Measurements from ENCODE around the gene SMAD7. TPM values are rescaled to one million over a fixed set of nuclear protein-coding genes. Genes with fewer than 3 reads are reported as not detected.

The SMAD7 gene
- total RNA-seq, 1 experiment from 2014 or later = 12.0 TPM

DNA sequence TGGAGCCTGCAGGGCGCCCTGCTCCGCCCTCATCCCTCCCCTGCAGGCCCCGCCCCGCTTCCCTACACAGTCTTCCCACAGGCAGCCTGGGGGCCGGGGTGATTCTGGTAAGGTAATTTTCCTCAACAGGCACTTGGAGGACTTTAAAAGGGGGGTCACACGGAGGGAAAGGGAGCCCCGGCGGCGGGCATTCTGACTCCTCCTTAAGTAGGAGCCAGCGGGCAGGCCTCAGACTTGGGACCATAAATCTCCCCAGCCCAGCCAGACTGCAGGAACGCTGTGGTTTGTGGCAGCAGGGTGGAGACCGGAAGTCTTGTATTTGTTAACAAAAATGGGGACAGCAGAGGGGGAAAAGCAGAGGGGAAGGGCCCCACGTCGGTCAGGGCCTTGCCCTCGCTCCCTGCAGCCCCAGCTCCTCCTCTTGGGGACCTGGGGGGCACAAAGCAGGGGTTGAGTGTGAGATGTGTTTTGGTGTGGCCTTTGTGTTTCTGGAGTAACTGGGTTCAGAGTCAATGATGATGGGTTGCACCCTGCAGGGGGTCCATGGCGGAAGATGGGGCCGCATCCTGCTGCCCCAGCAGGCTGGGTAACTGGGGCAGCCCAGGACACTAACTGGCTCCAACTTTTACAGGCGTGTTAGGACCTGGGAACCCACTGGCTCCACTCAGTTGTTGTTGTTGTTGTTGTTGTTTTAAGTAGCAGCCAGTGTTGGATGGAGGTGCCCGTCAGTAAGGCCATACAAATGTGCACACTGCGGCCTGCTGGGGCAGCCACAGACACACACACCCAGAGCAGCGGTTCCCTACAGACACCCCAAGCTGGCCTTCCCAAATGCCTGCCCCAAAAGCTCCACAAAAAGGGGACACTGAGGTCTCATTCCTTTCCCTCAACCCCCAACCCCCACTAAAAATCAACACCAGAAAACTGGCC lies 27.7 kb downstream of the SMAD7 start:
- Histone ChIP-seq H3K4me1 (ENCODE audit: insufficient read depth, low read length, poor library complexity, severe bottlenecking) (peaks cover 55% of the 10 kb centered on the region), H3K9me3 (ENCODE audit: low read depth, low read length, poor library complexity, severe bottlenecking) (no peaks in the 10 kb centered on the region), H3K36me3 (ENCODE audit: insufficient read depth, low read length, poor library complexity, severe bottlenecking) (peaks cover 9% of the 10 kb centered on the region), H3K27ac (ENCODE audit: low read depth, low read length, poor library complexity, severe bottlenecking) (peak overlapping the region; percentile 84), H3K4me3 (ENCODE audit: low read depth, low read length, poor library complexity, severe bottlenecking) (peak overlapping the region; percentile 34), H3K27me3 (replicated peaks; ENCODE audit: insufficient read depth, low read depth, low read length, poor library complexity) (no peaks in the 10 kb centered on the region)
- DNase-seq (ENCODE audit: low spot score) = peak; percentile 94
- CTCF ChIA-PET = no interaction called here
- no TSS peak for BruUV-seq (replicated peaks)
- POLR2A ChIA-PET (ENCODE audit: low non-redundant PET) = no interaction called here
- intact Hi-C loops (cut with micrococcal nuclease; ENCODE audit: unreplicated experiment) = no loop called here
- TF ChIP-seq, protein P1, sequence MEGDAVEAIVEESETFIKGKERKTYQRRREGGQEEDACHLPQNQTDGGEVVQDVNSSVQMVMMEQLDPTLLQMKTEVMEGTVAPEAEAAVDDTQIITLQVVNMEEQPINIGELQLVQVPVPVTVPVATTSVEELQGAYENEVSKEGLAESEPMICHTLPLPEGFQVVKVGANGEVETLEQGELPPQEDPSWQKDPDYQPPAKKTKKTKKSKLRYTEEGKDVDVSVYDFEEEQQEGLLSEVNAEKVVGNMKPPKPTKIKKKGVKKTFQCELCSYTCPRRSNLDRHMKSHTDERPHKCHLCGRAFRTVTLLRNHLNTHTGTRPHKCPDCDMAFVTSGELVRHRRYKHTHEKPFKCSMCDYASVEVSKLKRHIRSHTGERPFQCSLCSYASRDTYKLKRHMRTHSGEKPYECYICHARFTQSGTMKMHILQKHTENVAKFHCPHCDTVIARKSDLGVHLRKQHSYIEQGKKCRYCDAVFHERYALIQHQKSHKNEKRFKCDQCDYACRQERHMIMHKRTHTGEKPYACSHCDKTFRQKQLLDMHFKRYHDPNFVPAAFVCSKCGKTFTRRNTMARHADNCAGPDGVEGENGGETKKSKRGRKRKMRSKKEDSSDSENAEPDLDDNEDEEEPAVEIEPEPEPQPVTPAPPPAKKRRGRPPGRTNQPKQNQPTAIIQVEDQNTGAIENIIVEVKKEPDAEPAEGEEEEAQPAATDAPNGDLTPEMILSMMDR (conservative IDR thresholded peaks at IDR 0.05; ENCODE audit: low read depth, low read length) = no peak
- TF ChIP-seq EZH2 (IDR thresholded peaks at IDR 0.05; ENCODE audit: borderline replicate concordance, low read depth, low read length, poor library complexity, severe bottlenecking) = no peak

DNA sequence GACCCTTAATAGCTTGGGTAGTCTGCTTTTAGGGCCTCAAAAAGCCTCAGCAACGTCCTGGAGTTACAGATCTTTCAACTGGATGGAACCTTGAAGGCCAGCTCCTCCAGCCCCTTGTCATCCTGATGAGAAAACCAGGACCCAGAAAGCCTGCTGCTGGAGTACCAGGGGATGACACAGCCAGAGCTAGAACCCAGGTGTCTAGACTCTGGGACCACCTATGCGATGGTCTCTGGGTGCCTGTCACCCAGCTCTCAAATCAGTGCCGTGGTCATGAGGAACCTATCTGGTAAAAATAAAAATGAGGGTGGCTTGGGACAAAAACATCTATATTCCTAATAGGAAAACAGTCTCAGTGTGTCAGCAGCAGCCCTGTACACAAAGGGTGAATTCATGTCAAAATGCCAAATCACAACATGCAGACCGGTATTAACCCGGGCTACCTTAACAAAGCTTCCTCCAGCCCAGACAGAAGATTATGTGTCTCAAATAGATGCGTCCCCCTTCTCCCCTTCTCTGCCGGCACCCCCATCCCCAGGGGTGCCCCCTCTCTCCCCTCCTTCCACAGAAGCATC lies 28.5 kb downstream of the SMAD7 start:
- Histone ChIP-seq H3K27me3 (replicated peaks; ENCODE audit: insufficient read depth, low read depth, low read length, poor library complexity) (no peaks in the 10 kb centered on the region), H3K36me3 (ENCODE audit: insufficient read depth, low read length, poor library complexity, severe bottlenecking) (peaks cover 9% of the 10 kb centered on the region), H3K9me3 (ENCODE audit: low read depth, low read length, poor library complexity, severe bottlenecking) (no peaks in the 10 kb centered on the region), H3K4me3 (ENCODE audit: low read depth, low read length, poor library complexity, severe bottlenecking) (peak overlapping the region; percentile 34), H3K4me1 (ENCODE audit: insufficient read depth, low read length, poor library complexity, severe bottlenecking) (peaks cover 48% of the 10 kb centered on the region), H3K27ac (ENCODE audit: low read depth, low read length, poor library complexity, severe bottlenecking) (peak overlapping the region; percentile 84)
- ChIA-PET CTCF (no interaction called here), POLR2A (ENCODE audit: low non-redundant PET) (no interaction called here)
- BruUV-seq (replicated peaks) = no TSS peak
- TF ChIP-seq, protein P1 (conservative IDR thresholded peaks at IDR 0.05; ENCODE audit: low read depth, low read length) = no peak
- no peak for TF ChIP-seq EZH2 (IDR thresholded peaks at IDR 0.05; ENCODE audit: borderline replicate concordance, low read depth, low read length, poor library complexity, severe bottlenecking)
- DNase-seq (ENCODE audit: low spot score) = no peak
- intact Hi-C loops (cut with micrococcal nuclease; ENCODE audit: unreplicated experiment) = no loop called here

DNA sequence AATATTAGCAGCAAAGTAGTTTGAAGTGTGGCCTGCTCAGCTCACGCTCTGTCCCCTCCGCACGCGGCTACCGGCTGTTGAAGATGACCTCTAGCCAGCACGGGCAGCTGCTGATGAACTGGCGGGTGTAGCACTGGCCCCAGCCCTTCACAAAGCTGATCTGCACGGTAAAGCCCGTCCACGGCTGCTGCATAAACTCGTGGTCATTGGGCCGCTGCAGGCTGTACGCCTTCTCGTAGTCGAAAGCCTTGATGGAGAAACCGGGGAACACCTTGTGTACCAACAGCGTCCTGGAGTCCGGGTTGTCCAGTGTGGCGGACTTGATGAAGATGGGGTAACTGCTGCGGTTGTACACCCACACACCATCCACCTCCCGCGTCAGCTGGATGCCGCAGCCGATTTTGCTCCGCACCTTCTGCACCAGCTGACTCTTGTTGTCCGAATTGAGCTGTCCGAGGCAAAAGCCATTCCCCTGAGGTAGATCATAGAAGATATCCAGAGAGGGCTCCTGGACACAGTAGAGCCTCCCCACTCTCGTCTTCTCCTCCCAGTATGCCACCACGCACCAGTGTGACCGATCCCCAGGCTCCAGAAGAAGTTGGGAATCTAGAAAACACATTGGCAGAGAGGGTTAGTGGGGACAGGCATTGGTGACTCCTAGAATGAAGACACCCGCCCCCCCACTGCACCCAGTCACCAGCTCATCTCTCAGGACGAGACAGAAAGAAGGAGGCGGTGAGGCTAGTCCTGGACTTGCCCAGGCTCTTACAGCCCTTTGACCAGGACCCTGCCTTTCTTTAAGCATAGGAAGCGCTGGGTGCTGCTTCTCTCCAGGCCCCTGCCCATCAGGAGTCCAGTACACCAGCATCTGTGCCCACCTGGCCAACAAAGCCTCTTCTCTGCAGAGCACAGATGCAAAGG lies 29.2 kb downstream of the SMAD7 start:
- DNase-seq (ENCODE audit: low spot score) = no peak
- no TSS peak for BruUV-seq (replicated peaks)
- Histone ChIP-seq H3K4me3 (ENCODE audit: low read depth, low read length, poor library complexity, severe bottlenecking) (no peak overlapping the region), H3K4me1 (ENCODE audit: insufficient read depth, low read length, poor library complexity, severe bottlenecking) (peaks cover 40% of the 10 kb centered on the region), H3K27me3 (replicated peaks; ENCODE audit: insufficient read depth, low read depth, low read length, poor library complexity) (no peaks in the 10 kb centered on the region), H3K27ac (ENCODE audit: low read depth, low read length, poor library complexity, severe bottlenecking) (peak overlapping the region; percentile 84), H3K9me3 (ENCODE audit: low read depth, low read length, poor library complexity, severe bottlenecking) (no peaks in the 10 kb centered on the region), H3K36me3 (ENCODE audit: insufficient read depth, low read length, poor library complexity, severe bottlenecking) (peaks cover 9% of the 10 kb centered on the region)
- CTCF ChIA-PET = no interaction called here
- intact Hi-C loops (cut with micrococcal nuclease; ENCODE audit: unreplicated experiment) = no loop called here
- POLR2A ChIA-PET (ENCODE audit: low non-redundant PET) = no interaction called here
- no peak for TF ChIP-seq EZH2 (IDR thresholded peaks at IDR 0.05; ENCODE audit: borderline replicate concordance, low read depth, low read length, poor library complexity, severe bottlenecking)
- TF ChIP-seq, protein P1 (conservative IDR thresholded peaks at IDR 0.05; ENCODE audit: low read depth, low read length) = no peak

All from A673 (cell line).